Measurements from ENCODE around the gene ZNF789.
A peak's percentile ranks its signal among the peaks of the same experiment; 100 is the strongest.

The ZNF789 gene

GRCh38 chr7:99469381-99470065, 3.2 kb upstream of the ZNF789 start:
- no peak for DNase-seq (ENCODE audit: low read depth)
- H3K4me3 ChIP-seq (replicated peaks; ENCODE audit: low read depth, low read length): no peak overlapping the region
- TF ChIP-seq CTCF (IDR thresholded peaks at IDR 0.05; ENCODE audit: low read length, missing control alignments): no peak

GRCh38 chr7:99473315-99473596, 566 bp downstream of the ZNF789 start:
- peak; percentile 80 for DNase-seq (ENCODE audit: low read depth)
- H3K4me3 ChIP-seq (replicated peaks; ENCODE audit: low read depth, low read length): peak overlapping the region; percentile 93
- TF ChIP-seq CTCF (IDR thresholded peaks at IDR 0.05; ENCODE audit: low read length, missing control alignments): no peak

- TF ChIP-seq CTCF (IDR thresholded peaks at IDR 0.05; ENCODE audit: low read length, missing control alignments): no peak
- no peak overlapping the region for H3K4me3 ChIP-seq (replicated peaks; ENCODE audit: low read depth, low read length)
- no peak for DNase-seq (ENCODE audit: low read depth)
These were observed 3.4 kb downstream of the ZNF789 start for GRCh38 chr7:99476107-99476506.

- no peak for DNase-seq (ENCODE audit: low read depth)
- H3K4me3 ChIP-seq (replicated peaks; ENCODE audit: low read depth, low read length): no peak overlapping the region
- TF ChIP-seq CTCF (IDR thresholded peaks at IDR 0.05; ENCODE audit: low read length, missing control alignments): no peak
These were observed 6.1 kb downstream of the ZNF789 start for GRCh38 chr7:99478464-99479440.

- DNase-seq (ENCODE audit: low read depth): no peak
- TF ChIP-seq CTCF (IDR thresholded peaks at IDR 0.05; ENCODE audit: low read length, missing control alignments): no peak
These were observed 12.4 kb downstream of the ZNF789 start for GRCh38 chr7:99485094-99485493.

GRCh38 chr7:99489235-99489634, 16.5 kb downstream of the ZNF789 start:
- no peak for TF ChIP-seq CTCF (IDR thresholded peaks at IDR 0.05; ENCODE audit: low read length, missing control alignments)
- no peak for DNase-seq (ENCODE audit: low read depth)
- no peak overlapping the region for H3K4me3 ChIP-seq (replicated peaks; ENCODE audit: low read depth, low read length)

More at GRCh38 chr7:99485094-99485493, 12.4 kb downstream of the ZNF789 start:
- H3K4me3 ChIP-seq (replicated peaks; ENCODE audit: low read depth, low read length): no peak overlapping the region
